Upper lobe of right lung (tissue), 1 donor: ENCODE results near the gene CEP112. TPM values are rescaled to one million over a fixed set of nuclear protein-coding genes. Genes with fewer than 3 reads are reported as not detected.
"Not testable (repeated sequence)": the region's sequence is repeated elsewhere in the genome, so short reads cannot be mapped to it uniquely, and the experiment has no call there.

Source experiments
- ATAC-seq: fragments of 200-7000 bp; cut with Tn5 transposase; one replicate; pipeline ENCODE4 v1.9.1; 2020; ENCODE audit warnings: mild to moderate bottlenecking, moderate library complexity
- DNase-seq: peaks from one replicate; pipeline ENCODE4 v3.0.0-alpha.2; 2020
- H3K27ac ChIP-seq: fragments of 200-600 bp; one replicate; pipeline ENCODE4 v1.8.0; 2022
- H3K27me3 ChIP-seq: fragments of 200-600 bp; one replicate; pipeline ENCODE4 v1.8.0; 2022; ENCODE audit warnings: mild to moderate bottlenecking
- H3K36me3 ChIP-seq: fragments of 200-600 bp; one replicate; pipeline ENCODE4 v1.8.0; 2022
- H3K4me1 ChIP-seq: fragments of 200-600 bp; one replicate; pipeline ENCODE4 v1.8.0; 2022
- H3K4me3 ChIP-seq: fragments of 200-600 bp; one replicate; pipeline ENCODE4 v1.8.0; 2022; ENCODE audit warnings: mild to moderate bottlenecking
- H3K9me3 ChIP-seq: fragments of 200-600 bp; one replicate; pipeline ENCODE4 v1.8.0; 2022
- intact Hi-C: fragments of 100-400 bp; cut with DNase I; formaldehyde crosslinking; loops from one replicate; pipeline ENCODE4 v1.11.0; 2022
- total RNA-seq: library from RNA; stranded (reverse); fragmentation: NEBNext Ultra II Directional; extraction: Animal tissue kit (Norgen Biotek cat#: 25700); gene quantifications from one replicate; pipeline ENCODE4 v1.2.1, GENCODE V29; 2021
- TF ChIP-seq, protein P1 (sequence below): fragments of 200-600 bp; IDR thresholded peaks from one replicate; pipeline ENCODE4 v1.8.0; 2022; ENCODE audit warnings: antibody characterized with exemption
- donor health status: DM: no; HTN: yes; CAD: no; lungs with severe emphysema.

The CEP112 gene
- total RNA-seq, 1 donor from 2014 or later: 32.9 TPM

DNA sequence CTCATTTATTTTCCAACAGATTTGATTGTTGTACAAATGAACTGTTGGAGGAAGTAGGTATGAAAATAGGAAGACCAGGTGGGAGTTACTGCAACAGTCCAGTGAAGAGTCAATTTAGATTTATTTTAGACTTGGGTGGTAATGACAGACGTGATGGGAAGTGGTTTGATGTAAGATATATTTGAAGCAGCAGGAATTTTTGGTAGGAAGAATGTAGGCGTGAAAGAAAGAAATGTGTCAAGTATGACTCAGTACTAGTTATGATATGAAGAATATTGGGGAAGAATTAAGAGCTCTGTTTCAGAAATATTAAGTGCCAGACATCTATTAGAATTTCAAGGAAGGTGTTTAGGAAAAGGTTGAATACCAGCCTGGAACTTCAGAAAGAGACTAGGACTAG is 382.6 kb downstream of the CEP112 start:
- Histone ChIP-seq H3K27ac (no peak overlapping the region), H3K9me3 (no peaks in the 10 kb centered on the region), H3K4me3 (no peak overlapping the region), H3K27me3 (no peaks in the 10 kb centered on the region), H3K36me3 (no peaks in the 10 kb centered on the region), H3K4me1 (no peaks in the 10 kb centered on the region)
- TF ChIP-seq, protein P1, sequence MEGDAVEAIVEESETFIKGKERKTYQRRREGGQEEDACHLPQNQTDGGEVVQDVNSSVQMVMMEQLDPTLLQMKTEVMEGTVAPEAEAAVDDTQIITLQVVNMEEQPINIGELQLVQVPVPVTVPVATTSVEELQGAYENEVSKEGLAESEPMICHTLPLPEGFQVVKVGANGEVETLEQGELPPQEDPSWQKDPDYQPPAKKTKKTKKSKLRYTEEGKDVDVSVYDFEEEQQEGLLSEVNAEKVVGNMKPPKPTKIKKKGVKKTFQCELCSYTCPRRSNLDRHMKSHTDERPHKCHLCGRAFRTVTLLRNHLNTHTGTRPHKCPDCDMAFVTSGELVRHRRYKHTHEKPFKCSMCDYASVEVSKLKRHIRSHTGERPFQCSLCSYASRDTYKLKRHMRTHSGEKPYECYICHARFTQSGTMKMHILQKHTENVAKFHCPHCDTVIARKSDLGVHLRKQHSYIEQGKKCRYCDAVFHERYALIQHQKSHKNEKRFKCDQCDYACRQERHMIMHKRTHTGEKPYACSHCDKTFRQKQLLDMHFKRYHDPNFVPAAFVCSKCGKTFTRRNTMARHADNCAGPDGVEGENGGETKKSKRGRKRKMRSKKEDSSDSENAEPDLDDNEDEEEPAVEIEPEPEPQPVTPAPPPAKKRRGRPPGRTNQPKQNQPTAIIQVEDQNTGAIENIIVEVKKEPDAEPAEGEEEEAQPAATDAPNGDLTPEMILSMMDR: no peak
- intact Hi-C loops: no loop called here
- no peak for DNase-seq
- no peak for ATAC-seq

DNA sequence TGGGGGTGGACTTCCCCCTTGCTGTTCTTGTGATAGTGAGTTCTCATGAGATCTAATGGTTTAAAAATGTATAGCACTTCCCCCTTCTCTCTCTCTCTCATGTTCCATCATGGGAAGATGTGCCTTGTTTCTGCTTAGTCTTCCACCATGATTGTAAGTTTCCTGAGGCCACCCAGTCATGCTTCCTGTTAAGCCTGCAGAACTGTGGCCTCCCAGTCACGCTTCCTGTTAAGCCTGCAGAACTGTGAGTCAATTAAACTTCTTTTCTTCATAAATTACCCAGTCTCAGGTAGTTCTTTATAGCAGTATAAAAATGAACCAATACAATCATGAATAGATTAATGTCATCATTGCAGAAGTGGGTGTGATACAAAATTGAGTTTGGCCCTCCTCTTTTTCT is 383.4 kb downstream of the CEP112 start:
- H3K4me1 ChIP-seq, intact Hi-C loops, H3K27ac ChIP-seq, DNase-seq, H3K4me3 ChIP-seq, H3K9me3 ChIP-seq, H3K36me3 ChIP-seq, ATAC-seq, H3K27me3 ChIP-seq: not testable (repeated sequence)

DNA sequence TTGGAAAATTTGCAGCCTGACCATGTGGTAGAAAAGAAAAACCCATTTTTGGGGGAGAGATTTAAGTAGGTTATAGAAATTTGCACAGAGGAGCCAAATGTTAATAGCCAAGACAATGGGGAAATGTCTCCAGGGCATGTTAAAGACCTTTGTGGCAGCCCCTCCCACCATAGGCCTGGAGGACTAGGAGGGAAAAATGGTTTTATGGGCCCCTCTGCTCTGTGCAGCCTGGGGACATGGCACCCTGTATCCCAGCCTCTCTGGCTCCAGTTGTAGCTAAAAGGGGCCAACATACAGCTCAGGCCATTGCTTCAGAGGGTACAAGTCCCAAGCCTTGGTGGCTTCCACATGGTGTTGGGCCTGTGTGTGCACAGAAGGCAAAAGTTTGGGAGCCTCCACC is 384.6 kb downstream of the CEP112 start:
- ATAC-seq (no peak), DNase-seq (no peak)
- no peak overlapping the region for H3K27ac ChIP-seq
- no peak overlapping the region for H3K4me3 ChIP-seq
- no peaks in the 10 kb centered on the region for H3K27me3 ChIP-seq
- no peaks in the 10 kb centered on the region for H3K36me3 ChIP-seq
- intact Hi-C loops: no loop called here
- TF ChIP-seq, protein P1: no peak
- no peaks in the 10 kb centered on the region for H3K4me1 ChIP-seq
- H3K9me3 ChIP-seq: no peaks in the 10 kb centered on the region

DNA sequence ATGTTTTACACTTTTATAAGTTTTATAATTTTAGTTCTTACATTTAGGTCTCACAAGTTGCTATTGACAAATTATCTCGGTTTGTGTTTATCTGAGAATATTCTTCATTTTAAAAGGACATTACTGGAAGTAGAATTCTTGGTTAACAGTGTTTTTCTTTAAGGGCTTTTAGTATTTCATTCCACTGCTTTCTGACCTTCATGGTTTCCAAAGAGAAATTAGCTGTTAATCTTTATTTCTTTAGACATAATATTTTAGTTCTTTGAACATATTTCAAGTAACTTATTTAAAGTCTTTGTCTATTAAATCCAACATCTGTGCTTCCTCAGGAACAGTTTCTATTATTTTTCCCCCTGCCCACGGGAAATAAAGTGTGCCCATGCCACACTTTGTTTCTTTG is 390.4 kb downstream of the CEP112 start:
- Histone ChIP-seq H3K27ac (no peak overlapping the region), H3K36me3 (no peaks in the 10 kb centered on the region), H3K9me3 (peaks cover 12% of the 10 kb centered on the region), H3K4me3 (no peak overlapping the region), H3K4me1 (no peaks in the 10 kb centered on the region), H3K27me3 (no peaks in the 10 kb centered on the region)
- intact Hi-C loops: no loop called here
- ATAC-seq (no peak), DNase-seq (no peak)
- TF ChIP-seq, protein P1: no peak

DNA sequence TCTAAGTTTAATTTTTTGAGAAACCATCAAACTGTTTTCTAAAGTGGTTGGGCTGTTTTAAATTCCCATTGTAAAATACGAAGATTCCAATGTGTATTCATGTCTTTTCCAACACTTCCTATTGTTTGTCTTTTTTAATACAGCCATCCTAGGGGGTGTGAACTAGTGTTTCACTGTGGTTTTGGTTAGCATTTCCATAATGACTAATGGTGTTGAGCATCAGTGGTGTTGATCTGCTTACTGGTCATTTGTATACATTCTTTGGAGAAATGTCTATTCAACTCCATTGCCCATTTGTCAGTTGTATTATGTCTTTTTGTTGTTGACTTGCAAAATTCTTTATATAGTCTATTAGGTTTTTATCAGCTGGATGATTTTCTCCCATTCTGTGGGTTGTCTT is 391.3 kb downstream of the CEP112 start:
- H3K27ac ChIP-seq: no peak overlapping the region
- no peak overlapping the region for H3K4me3 ChIP-seq
- DNase-seq: no peak
- peaks cover 12% of the 10 kb centered on the region for H3K9me3 ChIP-seq
- H3K4me1 ChIP-seq: no peaks in the 10 kb centered on the region
- no peaks in the 10 kb centered on the region for H3K27me3 ChIP-seq
- TF ChIP-seq, protein P1: no peak
- no peaks in the 10 kb centered on the region for H3K36me3 ChIP-seq
- ATAC-seq: no peak
- intact Hi-C loops: no loop called here

DNA sequence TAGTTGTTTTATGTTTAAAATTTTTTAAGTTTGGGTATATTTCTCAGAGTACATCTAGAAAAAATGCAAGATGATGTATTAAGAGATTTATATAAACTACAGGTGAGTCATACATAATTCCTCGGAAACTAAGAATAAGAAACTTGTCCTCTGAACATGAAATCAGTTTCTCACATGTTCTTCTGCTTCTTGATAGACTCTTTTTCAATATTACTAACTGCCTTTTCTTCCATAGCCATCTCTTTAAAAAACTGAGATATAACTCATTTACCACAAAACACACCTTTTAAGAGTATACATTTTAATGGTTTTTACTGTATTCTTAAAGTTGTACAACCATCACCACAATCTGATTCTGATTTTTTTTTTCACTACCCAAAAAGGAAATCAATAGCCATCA is 392.1 kb downstream of the CEP112 start:
- Histone ChIP-seq H3K4me3 (no peak overlapping the region), H3K27me3 (no peaks in the 10 kb centered on the region), H3K4me1 (no peaks in the 10 kb centered on the region), H3K27ac (no peak overlapping the region), H3K36me3 (no peaks in the 10 kb centered on the region), H3K9me3 (peaks cover 12% of the 10 kb centered on the region)
- ATAC-seq (no peak), DNase-seq (no peak)
- TF ChIP-seq, protein P1: no peak
- intact Hi-C loops: loop anchor here (10.0 kb wide), 1 partner anchor 505 kb away; no protein-coding TSS in a partner anchor
